ENCODE measurements around the gene ACOX2.

DNA sequence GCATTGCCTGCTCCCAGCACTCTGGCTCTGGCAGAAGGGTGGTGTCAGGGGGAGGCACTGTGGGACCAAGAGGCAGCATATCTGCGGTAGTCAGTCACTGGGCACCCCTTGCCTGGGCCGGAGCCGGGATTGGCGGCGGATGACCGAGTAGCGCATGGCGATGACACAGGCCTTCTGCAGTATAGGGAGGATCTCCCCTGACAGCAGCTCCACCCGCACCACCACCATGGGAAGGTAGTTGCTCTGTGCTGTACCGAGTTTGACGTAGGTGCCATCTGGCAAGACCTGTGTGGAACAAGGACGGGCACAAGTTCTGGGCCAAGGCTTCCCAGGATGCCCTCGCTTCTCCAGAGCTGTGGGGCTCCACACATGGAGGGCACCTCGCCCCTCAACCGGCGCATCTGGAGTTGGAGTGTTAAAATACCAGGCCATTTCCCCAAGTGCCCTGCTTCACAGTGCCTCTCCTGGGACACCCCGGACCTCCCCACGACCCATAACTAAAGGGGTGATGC, 6.6 kb downstream of the ACOX2 start:
- TF ChIP-seq, protein P1, sequence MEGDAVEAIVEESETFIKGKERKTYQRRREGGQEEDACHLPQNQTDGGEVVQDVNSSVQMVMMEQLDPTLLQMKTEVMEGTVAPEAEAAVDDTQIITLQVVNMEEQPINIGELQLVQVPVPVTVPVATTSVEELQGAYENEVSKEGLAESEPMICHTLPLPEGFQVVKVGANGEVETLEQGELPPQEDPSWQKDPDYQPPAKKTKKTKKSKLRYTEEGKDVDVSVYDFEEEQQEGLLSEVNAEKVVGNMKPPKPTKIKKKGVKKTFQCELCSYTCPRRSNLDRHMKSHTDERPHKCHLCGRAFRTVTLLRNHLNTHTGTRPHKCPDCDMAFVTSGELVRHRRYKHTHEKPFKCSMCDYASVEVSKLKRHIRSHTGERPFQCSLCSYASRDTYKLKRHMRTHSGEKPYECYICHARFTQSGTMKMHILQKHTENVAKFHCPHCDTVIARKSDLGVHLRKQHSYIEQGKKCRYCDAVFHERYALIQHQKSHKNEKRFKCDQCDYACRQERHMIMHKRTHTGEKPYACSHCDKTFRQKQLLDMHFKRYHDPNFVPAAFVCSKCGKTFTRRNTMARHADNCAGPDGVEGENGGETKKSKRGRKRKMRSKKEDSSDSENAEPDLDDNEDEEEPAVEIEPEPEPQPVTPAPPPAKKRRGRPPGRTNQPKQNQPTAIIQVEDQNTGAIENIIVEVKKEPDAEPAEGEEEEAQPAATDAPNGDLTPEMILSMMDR (IDR thresholded peaks at IDR 0.05; ENCODE audit: low read depth, low read length, poor library complexity, severe bottlenecking), result no peak
- TF ChIP-seq EZH2phosphoT487 (IDR thresholded peaks at IDR 0.05; ENCODE audit: borderline replicate concordance, low read length), result no peak

Data from DOHH2 (cell line).